ENCODE measurements around the gene KIF12.

- TF ChIP-seq CTCF (IDR thresholded peaks at IDR 0.05; ENCODE audit: extremely low read depth in 1 of 2, insufficient read depth in 1 of 2, low read depth in 1 of 2, low read length in 2 of 2) (no peak), EZH2 (IDR thresholded peaks at IDR 0.05; ENCODE audit: borderline replicate concordance, low read depth, low read length, severe bottlenecking) (no peak), POLR2AphosphoS5 (IDR thresholded peaks at IDR 0.05; ENCODE audit: insufficient read depth, low read depth, low read length) (no peak), JUN (IDR thresholded peaks at IDR 0.05; ENCODE audit: borderline replicate concordance, insufficient read depth, insufficient read length, low read depth) (no peak), MYC (IDR thresholded peaks at IDR 0.05; ENCODE audit: low read depth, low read length) (no peak), POLR2A (IDR thresholded peaks at IDR 0.05; ENCODE audit: low read depth, low read length) (no peak), MAX (IDR thresholded peaks at IDR 0.05; ENCODE audit: insufficient read depth, insufficient read length) (no peak), GATA2 (IDR thresholded peaks at IDR 0.05; ENCODE audit: insufficient read depth, insufficient read length, low read depth, low read length) (no peak), FOS (IDR thresholded peaks at IDR 0.05; ENCODE audit: borderline replicate concordance, insufficient read depth, low read length) (no peak)
These were observed 38.4 kb downstream of the KIF12 start for GRCh38 chr9:114060711-114061110.
